ENCODE results near the gene KRCC1. TPM values are rescaled to one million over a fixed set of nuclear protein-coding genes. Genes with fewer than 3 reads are reported as not detected.
"Not testable (repeated sequence)": the region's sequence is repeated elsewhere in the genome, so short reads cannot be mapped to it uniquely, and the experiment has no call there.

Gene KRCC1
- total and polyA plus RNA-seq, 7 donors = 10.8 to 44.4 (median 20.1) TPM

- WGBS, 3 donors = 86 to 88% (median 88%) methylated on average over 6 of the region's 6 CpGs
- intact Hi-C loops (cut with DNase I) = no loop called here
- no peak overlapping the region for H3K27ac ChIP-seq
- H3K27me3 ChIP-seq (ENCODE audit: insufficient read depth in 3 of 3, low read length in 2 of 3) = no peaks in the 10 kb centered on the region
- H3K9me3 ChIP-seq = no peaks in the 10 kb centered on the region
- ATAC-seq (no peak), DNase-seq (no peak)
- no peak overlapping the region for H3K4me3 ChIP-seq
- no peaks in the 10 kb centered on the region for H3K4me1 ChIP-seq
- H3K36me3 ChIP-seq (ENCODE audit: insufficient read depth in 1 of 2, low read depth in 1 of 2) = no peaks in the 10 kb centered on the region
- no peak for TF ChIP-seq CTCF (IDR thresholded peaks at IDR 0.05)
Measured at GRCh38 chr2:88005776-88006175, 49.8 kb downstream of the KRCC1 start.

GRCh38 chr2:88003074-88003755 lies 52.4 kb downstream of the KRCC1 start:
- 62 to 72% (median 66%) methylated on average over 34 of the region's 34 CpGs for WGBS, 3 donors
- intact Hi-C loops (cut with DNase I) = no loop called here
- no peak for ATAC-seq

GRCh38 chr2:88002359-88002707 lies 53.2 kb downstream of the KRCC1 start:
- Histone ChIP-seq H3K27me3 (ENCODE audit: insufficient read depth in 3 of 3, low read length in 2 of 3) (no peaks in the 10 kb centered on the region), H3K36me3 (ENCODE audit: insufficient read depth in 1 of 2, low read depth in 1 of 2) (no peaks in the 10 kb centered on the region), H3K4me1 (no peaks in the 10 kb centered on the region), H3K9me3 (no peaks in the 10 kb centered on the region), H3K27ac (no peak overlapping the region), H3K4me3 (no peak overlapping the region)
- WGBS, 3 donors = 90 to 98% (median 95%) methylated on average over 5 to 6 of the region's 6 CpGs
- ATAC-seq (no peak), DNase-seq (no peak)
- TF ChIP-seq CTCF (IDR thresholded peaks at IDR 0.05) = no peak
- intact Hi-C loops (cut with DNase I) = no loop called here

More at GRCh38 chr2:88003074-88003755, 52.4 kb downstream of the KRCC1 start:
- H3K4me1 ChIP-seq = no peaks in the 10 kb centered on the region
- H3K9me3 ChIP-seq = no peaks in the 10 kb centered on the region
- DNase-seq = no peak
- no peak overlapping the region for H3K27ac ChIP-seq
- H3K36me3 ChIP-seq (ENCODE audit: insufficient read depth in 1 of 2, low read depth in 1 of 2) = no peaks in the 10 kb centered on the region
- H3K27me3 ChIP-seq (ENCODE audit: insufficient read depth in 3 of 3, low read length in 2 of 3) = no peaks in the 10 kb centered on the region
- no peak for TF ChIP-seq CTCF (IDR thresholded peaks at IDR 0.05)
- H3K4me3 ChIP-seq = no peak overlapping the region

GRCh38 chr2:88000474-88000873 lies 55.1 kb downstream of the KRCC1 start:
- ATAC-seq; intact Hi-C loops (cut with DNase I); DNase-seq; H3K9me3 ChIP-seq; H3K4me3 ChIP-seq; H3K27me3 ChIP-seq (ENCODE audit: insufficient read depth in 3 of 3, low read length in 2 of 3); H3K4me1 ChIP-seq; H3K27ac ChIP-seq; H3K36me3 ChIP-seq (ENCODE audit: insufficient read depth in 1 of 2, low read depth in 1 of 2): not testable (repeated sequence)
- 55 to 63% (median 59%) methylated on average over 3 of the region's 3 CpGs for WGBS, 3 donors

GRCh38 chr2:87996570-87996969 lies 59.0 kb downstream of the KRCC1 start:
- ATAC-seq (no peak), DNase-seq (no peak)
- no peaks in the 10 kb centered on the region for H3K9me3 ChIP-seq
- H3K27ac ChIP-seq = no peak overlapping the region
- H3K4me1 ChIP-seq = no peaks in the 10 kb centered on the region
- no peaks in the 10 kb centered on the region for H3K27me3 ChIP-seq (ENCODE audit: insufficient read depth in 3 of 3, low read length in 2 of 3)
- intact Hi-C loops (cut with DNase I) = no loop called here
- no peak for TF ChIP-seq CTCF (IDR thresholded peaks at IDR 0.05)
- no peak overlapping the region for H3K4me3 ChIP-seq
- 90 to 93% (median 90%) methylated on average over 6 of the region's 6 CpGs for WGBS, 3 donors
- H3K36me3 ChIP-seq (ENCODE audit: insufficient read depth in 1 of 2, low read depth in 1 of 2) = no peaks in the 10 kb centered on the region
